ENCODE results near the gene PCDHGB5. TPM values are rescaled to one million over a fixed set of nuclear protein-coding genes. Genes with fewer than 3 reads are reported as not detected.
"Not testable (repeated sequence)": the region's sequence is repeated elsewhere in the genome, so short reads cannot be mapped to it uniquely, and the experiment has no call there.

The PCDHGB5 gene
- 17.5 and 27.2 TPM in 2 replicates for total RNA-seq

- not testable (repeated sequence) for DNase-seq (ENCODE audit: extremely low read depth, low read depth, low spot score)
These were observed at the start of gene PCDHGB5 for GRCh38 chr5:141397756-141398551. PCDHGB5 (plus strand) TSS chr5:141397947; CDS start chr5:141398128, 181 bp downstream.

DNA sequence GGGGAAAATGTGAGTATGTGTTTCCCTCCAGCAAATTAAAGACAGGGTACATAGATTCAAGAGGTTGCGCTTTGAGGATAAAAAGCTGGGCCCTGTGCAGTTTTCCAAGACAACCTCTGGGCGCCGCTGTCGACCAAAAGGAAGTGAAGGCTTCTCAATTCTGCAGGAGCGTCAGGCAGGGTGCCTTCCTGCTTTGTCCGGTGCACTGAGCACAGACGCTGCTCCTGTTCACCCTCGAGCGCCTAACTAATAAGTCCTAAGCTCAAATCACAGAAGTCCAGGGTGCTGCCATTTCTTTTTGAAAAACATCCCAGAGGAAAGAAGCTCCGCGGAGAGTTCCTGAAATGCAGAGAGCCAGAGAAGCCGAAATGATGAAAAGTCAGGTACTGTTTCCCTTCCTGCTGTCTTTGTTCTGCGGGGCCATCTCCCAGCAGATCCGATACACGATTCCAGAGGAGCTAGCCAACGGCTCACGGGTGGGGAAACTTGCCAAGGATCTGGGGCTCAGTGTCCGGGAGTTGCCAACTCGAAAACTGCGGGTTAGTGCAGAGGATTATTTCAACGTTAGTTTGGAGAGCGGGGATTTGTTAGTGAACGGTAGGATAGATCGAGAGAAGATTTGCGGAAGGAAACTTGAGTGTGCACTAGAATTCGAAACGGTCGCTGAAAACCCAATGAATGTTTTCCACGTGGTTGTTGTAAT is 47.7 kb upstream of the PCDHGB5 start, which contains the start of gene PCDHGB1:
Gene PCDHGB1 (plus strand): TSS at position 183 of the 703 bp plus-strand sequence. CDS start 162 bp downstream, at position 345.
- no peak for DNase-seq (ENCODE audit: extremely low read depth, low read depth, low spot score)

- no peak for DNase-seq (ENCODE audit: extremely low read depth, low read depth, low spot score)
These were observed 46.2 kb upstream of the PCDHGB5 start for GRCh38 chr5:141351591-141351990.

DNA sequence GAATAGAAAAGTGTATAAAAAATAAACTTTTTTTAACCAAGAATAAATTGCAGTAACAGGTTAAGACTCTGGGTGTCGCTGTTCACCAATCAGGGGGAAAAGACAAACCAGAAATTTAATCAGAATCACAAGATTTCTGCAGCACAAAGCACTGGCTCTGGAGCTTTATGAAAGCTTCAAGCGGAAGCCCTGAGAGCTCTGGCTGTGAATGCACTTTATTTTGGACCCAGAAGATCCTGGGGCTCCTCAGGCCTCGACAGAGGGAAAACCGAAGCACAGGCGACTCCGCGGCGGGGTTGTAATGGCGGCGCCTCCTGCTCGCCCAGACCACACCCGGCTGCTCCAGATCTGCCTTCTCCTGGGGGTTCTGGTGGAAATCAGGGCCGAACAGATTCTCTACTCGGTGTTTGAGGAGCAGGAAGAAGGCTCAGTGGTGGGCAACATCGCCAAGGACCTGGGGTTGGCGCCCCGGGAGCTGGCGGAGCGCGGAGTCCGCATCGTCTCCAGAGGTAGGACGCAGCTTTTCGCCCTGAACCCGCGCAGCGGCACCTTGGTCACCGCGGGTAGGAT is 42.8 kb upstream of the PCDHGB5 start, which contains the start of gene PCDHGA4:
Gene PCDHGA4 (plus strand): TSS at position 122 of the 570 bp plus-strand sequence. CDS start 87 bp downstream, at position 209.
- no peak for DNase-seq (ENCODE audit: extremely low read depth, low read depth, low spot score)

DNA sequence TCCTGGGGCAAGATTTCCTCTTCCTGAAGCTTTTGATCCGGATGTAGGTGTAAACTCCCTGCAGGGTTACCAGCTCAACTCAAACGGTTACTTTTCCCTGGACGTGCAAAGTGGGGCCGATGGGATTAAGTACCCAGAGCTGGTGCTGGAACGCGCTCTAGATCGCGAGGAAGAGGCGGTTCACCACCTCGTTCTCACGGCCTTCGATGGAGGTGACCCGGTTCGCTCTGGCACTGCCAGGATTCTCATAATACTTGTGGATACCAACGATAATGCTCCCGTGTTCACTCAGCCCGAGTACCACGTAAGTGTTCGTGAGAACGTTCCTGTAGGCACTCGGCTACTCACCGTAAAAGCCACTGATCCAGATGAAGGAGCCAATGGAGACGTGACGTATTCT is 42.1 kb upstream of the PCDHGB5 start:
- no peak for DNase-seq (ENCODE audit: extremely low read depth, low read depth, low spot score)

- no peak for DNase-seq (ENCODE audit: extremely low read depth, low read depth, low spot score)
These were observed 41.6 kb upstream of the PCDHGB5 start for GRCh38 chr5:141356133-141356532.

DNA sequence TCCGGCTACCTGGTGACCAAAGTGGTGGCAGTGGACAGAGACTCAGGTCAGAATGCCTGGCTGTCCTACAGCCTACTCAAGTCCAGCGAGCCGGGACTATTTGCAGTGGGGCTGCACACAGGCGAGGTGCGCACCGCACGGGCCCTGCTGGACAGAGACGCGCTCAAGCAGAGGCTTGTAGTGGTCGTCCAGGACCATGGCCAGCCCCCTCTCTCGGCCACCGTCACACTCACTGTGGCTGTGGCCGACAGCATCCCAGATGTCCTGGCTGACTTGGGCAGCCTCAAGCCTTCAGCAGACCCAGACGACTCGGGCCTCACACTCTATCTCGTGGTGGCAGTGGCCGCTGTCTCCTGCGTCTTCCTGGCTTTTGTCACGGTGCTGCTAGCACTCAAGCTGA is 40.8 kb upstream of the PCDHGB5 start:
- DNase-seq (ENCODE audit: extremely low read depth, low read depth, low spot score): no peak

GRCh38 chr5:141359790-141360426 is 37.8 kb upstream of the PCDHGB5 start, which contains the start of gene PCDHGB2:
PCDHGB2 (plus strand) TSS chr5:141359994; CDS start chr5:141360136, 142 bp downstream.
- no peak for DNase-seq (ENCODE audit: extremely low read depth, low read depth, low spot score)

DNA sequence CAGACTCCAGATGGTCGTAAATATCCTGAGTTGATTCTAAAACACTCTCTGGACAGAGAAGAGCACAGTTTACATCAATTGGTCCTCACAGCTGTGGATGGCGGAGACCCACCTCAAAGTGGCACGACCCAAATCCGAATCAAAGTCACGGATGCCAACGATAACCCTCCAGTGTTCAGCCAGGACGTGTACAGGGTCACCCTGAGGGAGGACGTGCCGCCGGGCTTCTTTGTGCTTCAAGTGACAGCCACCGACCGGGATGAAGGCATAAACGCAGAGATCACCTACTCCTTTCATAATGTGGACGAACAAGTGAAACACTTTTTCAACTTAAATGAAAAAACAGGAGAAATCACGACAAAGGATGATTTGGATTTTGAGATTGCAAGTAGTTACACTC is 37.1 kb upstream of the PCDHGB5 start:
- no peak for DNase-seq (ENCODE audit: extremely low read depth, low read depth, low spot score)

DNA sequence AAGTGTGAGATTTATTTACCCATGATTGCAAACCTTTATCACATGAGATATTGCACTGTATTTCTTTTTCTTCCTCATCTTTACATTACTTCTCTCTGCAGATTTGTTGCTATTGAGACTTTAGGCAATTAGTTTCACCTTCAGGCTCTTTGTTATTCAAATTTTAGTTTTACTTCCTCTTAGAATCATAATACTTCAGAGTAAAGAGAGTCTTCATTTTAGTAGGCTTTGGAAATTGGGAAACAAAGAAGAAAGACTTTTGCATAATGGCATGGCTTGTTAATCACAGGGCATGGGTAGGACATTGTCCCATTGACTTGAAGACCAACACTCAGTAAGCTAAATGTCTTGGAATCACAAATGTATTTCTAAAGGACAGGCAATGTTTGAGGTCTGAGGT is 35.0 kb upstream of the PCDHGB5 start:
- DNase-seq (ENCODE audit: extremely low read depth, low read depth, low spot score): no peak

- no peak for DNase-seq (ENCODE audit: extremely low read depth, low read depth, low spot score)
These were observed 33.6 kb upstream of the PCDHGB5 start, which contains the start of gene PCDHGA5 for GRCh38 chr5:141363952-141364660. PCDHGA5 (plus strand) TSS chr5:141364162; CDS start chr5:141364331, 169 bp downstream.

GRCh38 chr5:141366016-141366896 is 31.5 kb upstream of the PCDHGB5 start:
- no peak for DNase-seq (ENCODE audit: extremely low read depth, low read depth, low spot score)

DNA sequence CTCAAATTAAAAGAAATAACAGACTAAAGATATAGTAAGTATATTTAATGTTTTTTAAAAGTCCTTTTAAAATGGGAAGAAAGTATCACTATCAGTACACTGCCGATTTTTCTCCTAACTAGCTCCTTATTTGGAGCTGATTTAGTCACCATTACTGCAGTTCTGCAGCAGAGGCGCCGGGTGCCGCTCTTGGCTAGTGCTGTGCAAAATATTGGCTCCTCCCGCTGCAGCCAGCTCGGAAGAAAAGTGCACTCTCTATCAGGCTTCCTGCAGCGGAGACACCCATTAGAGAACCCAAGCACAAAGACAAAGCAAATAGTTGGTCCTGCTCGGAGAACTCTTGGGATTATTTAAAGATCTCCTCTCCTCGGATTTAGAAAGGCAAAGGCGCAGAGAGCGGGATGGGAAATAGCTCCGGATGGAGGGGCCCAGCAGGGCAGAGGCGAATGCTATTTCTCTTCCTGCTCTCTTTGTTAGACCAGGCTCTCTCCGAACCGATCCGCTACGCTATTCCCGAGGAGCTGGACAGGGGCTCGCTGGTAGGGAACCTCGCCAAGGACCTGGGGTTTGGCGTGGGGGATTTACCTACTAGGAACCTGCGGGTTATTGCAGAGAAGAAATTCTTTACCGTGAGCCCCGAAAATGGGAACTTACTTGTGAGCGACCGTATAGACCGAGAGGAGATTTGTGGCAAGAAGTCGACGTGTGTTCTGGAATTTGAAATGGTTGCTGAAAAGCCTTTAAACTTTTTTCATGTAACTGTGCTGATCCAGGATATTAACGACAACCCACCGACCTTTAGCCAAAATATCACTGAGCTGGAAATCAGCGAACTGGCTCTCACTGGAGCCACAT is 27.5 kb upstream of the PCDHGB5 start, which contains the start of gene PCDHGB3:
Gene PCDHGB3 (plus strand): TSS at position 249 of the 855 bp plus-strand sequence. CDS start 153 bp downstream, at position 402.
- DNase-seq (ENCODE audit: extremely low read depth, low read depth, low spot score): no peak

DNA sequence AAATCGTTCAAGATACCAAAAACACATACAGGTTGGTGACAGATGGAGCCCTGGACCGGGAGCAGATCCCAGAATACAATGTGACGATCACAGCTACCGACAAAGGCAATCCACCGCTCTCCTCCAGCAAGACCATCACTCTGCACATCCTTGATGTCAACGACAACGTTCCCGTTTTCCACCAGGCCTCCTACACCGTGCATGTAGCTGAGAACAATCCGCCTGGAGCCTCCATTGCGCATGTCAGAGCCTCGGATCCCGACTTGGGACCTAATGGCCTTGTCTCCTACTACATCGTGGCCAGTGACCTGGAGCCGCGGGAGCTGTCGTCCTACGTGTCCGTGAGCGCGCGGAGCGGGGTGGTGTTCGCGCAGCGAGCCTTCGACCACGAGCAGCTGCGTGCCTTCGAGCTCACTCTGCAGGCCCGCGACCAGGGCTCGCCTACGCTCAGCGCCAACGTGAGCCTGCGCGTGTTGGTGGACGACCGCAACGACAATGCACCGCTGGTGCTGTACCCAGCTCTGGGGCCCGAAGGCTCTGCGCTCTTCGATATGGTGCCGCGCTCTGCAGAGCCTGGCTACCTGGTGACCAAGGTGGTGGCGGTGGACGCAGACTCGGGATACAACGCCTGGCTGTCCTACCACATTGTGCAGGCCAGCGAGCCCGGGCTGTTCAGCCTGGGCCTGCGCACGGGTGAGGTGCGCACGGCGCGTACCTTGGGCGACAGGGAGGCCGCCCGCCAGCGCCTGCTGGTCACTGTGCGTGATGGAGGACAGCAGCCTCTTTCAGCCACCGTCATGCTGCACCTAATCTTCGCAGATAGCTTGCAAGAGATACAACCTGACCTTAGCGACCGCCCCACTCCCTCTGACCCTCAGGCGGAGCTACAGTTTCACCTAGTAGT is 25.9 kb upstream of the PCDHGB5 start:
- no peak for DNase-seq (ENCODE audit: extremely low read depth, low read depth, low spot score)

GRCh38 chr5:141373673-141374317 is 24.0 kb upstream of the PCDHGB5 start, which contains the start of gene PCDHGA6:
PCDHGA6 (plus strand) TSS chr5:141373891; CDS start chr5:141374084, 193 bp downstream.
- DNase-seq (ENCODE audit: extremely low read depth, low read depth, low spot score): no peak

- no peak for DNase-seq (ENCODE audit: extremely low read depth, low read depth, low spot score)
These were observed 23.1 kb upstream of the PCDHGB5 start for GRCh38 chr5:141374627-141375026.

All from glomerular endothelial cell (primary cell).